GM12801 (cell line): ENCODE data around the gene CELF5.

Source experiments
- TF ChIP-seq, protein P1 (sequence below): IDR thresholded peaks from one replicate; pipeline ENCODE4 v1.5.1; 2011; ENCODE audit warnings: control low read depth; ENCODE audit not compliant: insufficient read length; ENCODE audit errors: extremely low read depth

CELF5 gene

GRCh38 chr19:3282155-3282554, 57.7 kb downstream of the CELF5 start:
- TF ChIP-seq, protein P1, sequence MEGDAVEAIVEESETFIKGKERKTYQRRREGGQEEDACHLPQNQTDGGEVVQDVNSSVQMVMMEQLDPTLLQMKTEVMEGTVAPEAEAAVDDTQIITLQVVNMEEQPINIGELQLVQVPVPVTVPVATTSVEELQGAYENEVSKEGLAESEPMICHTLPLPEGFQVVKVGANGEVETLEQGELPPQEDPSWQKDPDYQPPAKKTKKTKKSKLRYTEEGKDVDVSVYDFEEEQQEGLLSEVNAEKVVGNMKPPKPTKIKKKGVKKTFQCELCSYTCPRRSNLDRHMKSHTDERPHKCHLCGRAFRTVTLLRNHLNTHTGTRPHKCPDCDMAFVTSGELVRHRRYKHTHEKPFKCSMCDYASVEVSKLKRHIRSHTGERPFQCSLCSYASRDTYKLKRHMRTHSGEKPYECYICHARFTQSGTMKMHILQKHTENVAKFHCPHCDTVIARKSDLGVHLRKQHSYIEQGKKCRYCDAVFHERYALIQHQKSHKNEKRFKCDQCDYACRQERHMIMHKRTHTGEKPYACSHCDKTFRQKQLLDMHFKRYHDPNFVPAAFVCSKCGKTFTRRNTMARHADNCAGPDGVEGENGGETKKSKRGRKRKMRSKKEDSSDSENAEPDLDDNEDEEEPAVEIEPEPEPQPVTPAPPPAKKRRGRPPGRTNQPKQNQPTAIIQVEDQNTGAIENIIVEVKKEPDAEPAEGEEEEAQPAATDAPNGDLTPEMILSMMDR: no peak

DNA sequence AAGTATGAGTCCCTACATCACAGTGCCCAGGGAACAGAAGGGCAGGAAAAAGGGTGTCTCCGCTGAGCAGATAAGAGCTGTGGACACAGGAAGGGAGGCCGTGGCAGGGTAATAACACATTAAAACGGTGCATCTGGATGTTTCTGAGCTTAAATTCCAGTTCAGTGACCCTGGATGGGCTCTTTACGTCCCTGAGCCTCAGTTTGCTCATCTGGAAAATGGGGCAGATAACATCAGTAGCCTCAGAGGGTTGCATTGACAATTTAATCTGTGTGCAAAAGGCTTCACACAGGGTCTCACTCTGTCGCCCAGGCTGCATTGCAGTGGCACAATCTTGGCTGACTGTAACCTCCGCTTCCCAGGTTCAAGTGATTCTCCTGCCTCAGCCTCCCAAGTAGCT, 58.1 kb downstream of the CELF5 start:
- TF ChIP-seq, protein P1: no peak

- TF ChIP-seq, protein P1: no peak
Measured at GRCh38 chr19:3283246-3283751, 58.8 kb downstream of the CELF5 start.

GRCh38 chr19:3283886-3284657, 59.6 kb downstream of the CELF5 start:
- TF ChIP-seq, protein P1: no peak

DNA sequence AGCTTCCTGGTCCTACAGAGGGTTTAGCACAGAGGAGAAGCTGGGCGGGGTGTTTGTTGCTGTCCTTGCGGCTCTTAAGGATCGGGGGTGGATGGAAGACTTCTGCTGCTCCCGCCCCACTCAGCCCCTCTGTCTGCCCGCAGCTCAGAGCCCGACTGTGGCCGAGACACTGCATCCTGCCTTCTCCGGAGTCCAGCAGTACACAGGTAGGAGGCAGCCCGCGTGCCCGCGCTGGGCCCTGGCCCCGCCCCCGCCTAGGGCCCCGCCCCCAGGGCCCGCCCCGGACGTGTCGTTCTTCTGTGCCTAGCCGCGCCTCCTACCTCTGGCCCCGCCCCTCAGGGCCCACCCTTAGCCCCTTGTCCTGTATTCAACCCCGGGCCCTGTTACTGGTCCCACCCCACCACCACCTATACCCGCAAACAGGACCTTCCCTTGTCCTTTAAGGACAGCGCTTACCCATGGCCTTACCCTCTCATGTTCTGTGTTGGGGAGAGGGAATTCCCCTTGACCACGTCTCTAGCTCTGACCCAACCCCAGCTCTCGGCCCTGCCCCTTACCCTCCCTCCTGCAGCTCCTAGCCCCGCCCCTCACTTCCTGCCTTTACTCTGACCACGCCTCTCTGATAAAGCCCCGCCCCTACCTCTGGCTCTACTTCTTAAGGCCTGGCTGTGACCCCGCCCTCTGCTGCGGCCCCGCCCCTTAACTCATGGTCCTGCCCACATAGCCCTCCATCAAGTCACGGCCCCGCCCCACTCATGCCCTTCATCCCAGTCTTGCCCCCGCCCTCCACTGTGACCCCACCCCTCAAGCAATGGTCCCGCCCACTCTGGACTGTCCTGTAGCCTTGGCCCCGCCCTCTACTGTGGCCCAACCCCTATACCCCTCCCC, 60.5 kb downstream of the CELF5 start:
- TF ChIP-seq, protein P1: no peak

DNA sequence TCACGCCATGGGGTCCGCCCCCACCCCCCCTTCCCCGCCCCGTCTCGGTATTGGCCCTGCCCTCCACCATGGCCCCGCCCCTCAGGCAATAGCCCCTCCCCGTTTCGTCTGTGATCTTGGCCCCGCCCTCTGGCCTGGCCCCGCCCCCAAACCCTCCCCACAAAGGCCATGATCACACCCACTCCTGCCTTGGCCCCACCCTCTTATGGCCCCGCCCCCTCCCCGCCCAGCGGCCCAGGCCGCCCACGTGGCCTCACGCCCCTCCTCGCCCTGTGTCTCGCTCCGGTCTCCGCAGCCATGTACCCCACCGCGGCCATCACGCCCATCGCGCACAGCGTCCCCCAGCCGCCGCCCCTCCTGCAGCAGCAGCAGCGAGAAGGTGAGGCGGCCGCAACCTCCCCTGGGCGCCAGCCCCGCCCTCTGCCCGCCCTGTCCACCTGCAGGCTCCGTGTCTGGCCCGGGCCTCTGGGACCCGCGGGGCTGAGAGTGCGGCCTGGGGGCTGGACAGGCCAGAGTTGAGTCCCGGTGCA, 61.3 kb downstream of the CELF5 start:
- TF ChIP-seq, protein P1: no peak

DNA sequence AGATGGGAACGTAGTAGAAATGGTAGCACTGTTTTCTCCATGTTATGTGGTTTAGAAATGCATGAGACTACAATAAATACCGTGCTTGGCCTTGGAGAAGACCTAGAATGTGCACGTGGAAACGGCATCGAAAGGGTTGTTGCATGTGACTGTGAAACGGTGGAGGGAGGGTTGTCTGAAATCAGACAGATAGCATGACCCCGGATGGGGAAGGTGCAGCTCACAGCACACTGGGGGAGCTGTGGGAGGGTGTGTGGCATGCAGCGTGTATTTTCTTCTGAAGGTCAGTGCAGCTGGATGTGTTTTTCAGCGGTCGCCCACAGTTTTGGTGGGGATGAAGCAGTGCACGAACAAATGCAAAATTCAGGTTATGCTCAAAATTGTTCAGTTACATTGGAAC, 63.4 kb downstream of the CELF5 start:
- TF ChIP-seq, protein P1: no peak
